Type B pancreatic cell (in vitro differentiated cells): ENCODE results near the gene FBXO46. TPM values are rescaled to one million over a fixed set of nuclear protein-coding genes. Genes with fewer than 3 reads are reported as not detected.

Experiments used
- DNase-seq: peaks from one replicate; pipeline ENCODE4 v3.0.0; 2021; ENCODE audit warnings: mixed read lengths; ENCODE audit not compliant: unreplicated experiment; ENCODE audit errors: extremely low spot score
- H3K27ac Mint-ChIP-seq: 2 replicates; pipeline ENCODE4 v1.8.0; 2021; ENCODE audit warnings: mild to moderate bottlenecking, mixed read lengths
- H3K27me3 Mint-ChIP-seq: 2 replicates; pipeline ENCODE4 v1.8.0; 2021; ENCODE audit warnings: mixed read lengths
- H3K36me3 Mint-ChIP-seq: 2 replicates; pipeline ENCODE4 v1.8.0; 2021; ENCODE audit warnings: mixed read lengths
- H3K4me1 Mint-ChIP-seq: one replicate; pipeline ENCODE4 v1.8.0; 2021; ENCODE audit warnings: mixed read lengths; ENCODE audit not compliant: unreplicated experiment
- H3K4me3 Mint-ChIP-seq: 2 replicates; pipeline ENCODE4 v1.8.0; 2021; ENCODE audit warnings: mild to moderate bottlenecking, mixed read lengths
- H3K9me3 Mint-ChIP-seq: 2 replicates; pipeline ENCODE4 v1.8.0; 2021; ENCODE audit warnings: mixed read lengths
- total RNA-seq: library from RNA; stranded (reverse); gene quantifications from 2 replicates; pipeline ENCODE4 v1.2.1, GENCODE V29; 2021; ENCODE audit warnings: low replicate concordance
- TF ChIP-seq, protein P1 (sequence below): fragments of 200-600 bp; sonication (generic); conservative IDR thresholded peaks from 2 replicates; pipeline ENCODE4 v1.5.0; 2021; ENCODE audit warnings: antibody characterized with exemption, mild to moderate bottlenecking

FBXO46 gene
- total RNA-seq, 1 donor from 2014 or later, result 37.5 TPM

- no peak overlapping the region for H3K4me3 Mint-ChIP-seq
- no peaks in the 10 kb centered on the region for H3K9me3 Mint-ChIP-seq
- TF ChIP-seq, protein P1, sequence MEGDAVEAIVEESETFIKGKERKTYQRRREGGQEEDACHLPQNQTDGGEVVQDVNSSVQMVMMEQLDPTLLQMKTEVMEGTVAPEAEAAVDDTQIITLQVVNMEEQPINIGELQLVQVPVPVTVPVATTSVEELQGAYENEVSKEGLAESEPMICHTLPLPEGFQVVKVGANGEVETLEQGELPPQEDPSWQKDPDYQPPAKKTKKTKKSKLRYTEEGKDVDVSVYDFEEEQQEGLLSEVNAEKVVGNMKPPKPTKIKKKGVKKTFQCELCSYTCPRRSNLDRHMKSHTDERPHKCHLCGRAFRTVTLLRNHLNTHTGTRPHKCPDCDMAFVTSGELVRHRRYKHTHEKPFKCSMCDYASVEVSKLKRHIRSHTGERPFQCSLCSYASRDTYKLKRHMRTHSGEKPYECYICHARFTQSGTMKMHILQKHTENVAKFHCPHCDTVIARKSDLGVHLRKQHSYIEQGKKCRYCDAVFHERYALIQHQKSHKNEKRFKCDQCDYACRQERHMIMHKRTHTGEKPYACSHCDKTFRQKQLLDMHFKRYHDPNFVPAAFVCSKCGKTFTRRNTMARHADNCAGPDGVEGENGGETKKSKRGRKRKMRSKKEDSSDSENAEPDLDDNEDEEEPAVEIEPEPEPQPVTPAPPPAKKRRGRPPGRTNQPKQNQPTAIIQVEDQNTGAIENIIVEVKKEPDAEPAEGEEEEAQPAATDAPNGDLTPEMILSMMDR, result no peak
- H3K27ac Mint-ChIP-seq, result no peak overlapping the region
- H3K36me3 Mint-ChIP-seq, result no peaks in the 10 kb centered on the region
- no peaks in the 10 kb centered on the region for H3K4me1 Mint-ChIP-seq
- H3K27me3 Mint-ChIP-seq, result peaks cover 13% of the 10 kb centered on the region
- no peak for DNase-seq
These were observed 16.8 kb upstream of the FBXO46 start for GRCh38 chr19:45747513-45747912.

GRCh38 chr19:45746866-45747265 is 16.2 kb upstream of the FBXO46 start:
- H3K27ac Mint-ChIP-seq, result no peak overlapping the region
- no peak for DNase-seq
- H3K9me3 Mint-ChIP-seq, result no peaks in the 10 kb centered on the region
- H3K27me3 Mint-ChIP-seq, result peaks cover 16% of the 10 kb centered on the region
- TF ChIP-seq, protein P1, result no peak
- no peak overlapping the region for H3K4me3 Mint-ChIP-seq
- no peaks in the 10 kb centered on the region for H3K36me3 Mint-ChIP-seq
- H3K4me1 Mint-ChIP-seq, result no peaks in the 10 kb centered on the region

DNA sequence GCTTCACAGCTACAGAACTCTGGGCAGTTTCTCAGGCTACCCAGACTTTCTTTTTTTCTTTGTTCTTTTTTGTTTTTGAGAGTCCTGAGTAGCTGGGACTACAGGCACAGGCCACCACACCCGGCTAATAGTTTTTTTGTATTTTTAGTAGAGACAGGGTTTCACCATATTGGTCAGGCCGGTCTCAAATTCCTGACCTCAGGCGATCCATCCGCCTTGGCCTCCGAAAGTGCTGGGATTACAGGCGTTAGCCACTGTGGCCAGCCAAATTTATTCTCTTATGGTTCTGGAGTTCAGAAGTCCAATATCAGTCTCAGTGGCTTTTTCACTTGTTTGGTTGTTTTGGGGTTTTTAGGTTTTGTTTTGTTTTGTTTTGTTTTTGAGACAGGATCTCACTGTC is 14.9 kb upstream of the FBXO46 start:
- peaks cover 16% of the 10 kb centered on the region for H3K27me3 Mint-ChIP-seq
- H3K4me1 Mint-ChIP-seq, result no peaks in the 10 kb centered on the region
- no peak for DNase-seq
- TF ChIP-seq, protein P1, result no peak
- H3K36me3 Mint-ChIP-seq, result no peaks in the 10 kb centered on the region
- H3K27ac Mint-ChIP-seq, result no peak overlapping the region
- no peak overlapping the region for H3K4me3 Mint-ChIP-seq
- no peaks in the 10 kb centered on the region for H3K9me3 Mint-ChIP-seq

DNA sequence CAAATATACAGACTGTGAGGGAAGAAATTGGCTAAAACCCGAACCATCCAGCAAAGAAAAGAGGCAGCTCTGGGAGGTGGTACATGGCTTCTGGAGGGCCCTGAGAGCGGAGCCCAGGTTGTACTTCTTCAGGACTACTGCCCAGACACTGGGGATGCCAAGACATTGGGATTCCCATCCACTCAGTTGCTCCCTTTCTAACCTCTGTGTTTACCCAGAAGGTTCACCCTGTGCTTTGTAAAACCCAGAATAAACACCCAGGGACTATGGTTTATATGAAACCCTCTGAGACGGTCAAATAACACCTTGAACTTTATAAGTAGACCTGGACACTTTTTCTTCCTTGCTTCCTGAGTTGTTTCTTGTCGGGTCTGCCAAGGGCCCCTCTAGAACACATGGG is 12.3 kb upstream of the FBXO46 start:
- Mint-ChIP-seq H3K4me1 (no peaks in the 10 kb centered on the region), H3K27ac (no peak overlapping the region), H3K4me3 (no peak overlapping the region), H3K27me3 (peaks cover 16% of the 10 kb centered on the region), H3K9me3 (no peaks in the 10 kb centered on the region), H3K36me3 (no peaks in the 10 kb centered on the region)
- DNase-seq, result no peak
- TF ChIP-seq, protein P1, result no peak

GRCh38 chr19:45739498-45740439 is 9.1 kb upstream of the FBXO46 start:
- TF ChIP-seq, protein P1, result no peak
- Mint-ChIP-seq H3K9me3 (no peaks in the 10 kb centered on the region), H3K36me3 (no peaks in the 10 kb centered on the region), H3K27ac (no peak overlapping the region), H3K27me3 (peaks cover 7% of the 10 kb centered on the region), H3K4me3 (no peak overlapping the region), H3K4me1 (no peaks in the 10 kb centered on the region)
- no peak for DNase-seq
